ENCODE measurements around the gene BST1. TPM values are rescaled to one million over a fixed set of nuclear protein-coding genes. Genes with fewer than 3 reads are reported as not detected.

Gene BST1
- total RNA-seq, 1 donor from 2014 or later, result 49.0 TPM

DNA sequence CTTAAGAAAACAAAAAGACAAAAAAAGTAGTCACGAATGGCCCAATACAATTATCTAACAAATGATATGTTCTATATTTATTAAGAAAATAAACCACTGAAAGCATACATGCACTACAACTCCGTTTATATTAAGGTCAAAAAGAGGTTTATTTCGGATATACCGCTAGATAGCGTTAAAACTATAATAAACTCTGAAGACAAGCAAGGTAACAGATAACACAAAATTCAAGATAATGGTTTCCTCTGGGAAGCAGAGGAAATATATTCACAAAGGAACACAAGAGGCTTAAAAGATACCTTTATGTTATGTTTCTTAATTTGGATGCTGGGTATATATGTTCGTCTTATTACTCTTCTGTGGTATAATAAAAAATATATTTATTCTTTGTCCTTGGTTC is 26.0 kb upstream of the BST1 start:
- no peak for DNase-seq

- DNase-seq, result peak; percentile 69
Observed at GRCh38 chr4:15677507-15677988, 25.3 kb upstream of the BST1 start.

GRCh38 chr4:15681067-15681371 is 21.8 kb upstream of the BST1 start:
- no peak for DNase-seq

- peak; percentile 99 for DNase-seq
Observed at GRCh38 chr4:15681372-15682241, 21.3 kb upstream of the BST1 start, which contains the start of gene FAM200B. TSS of gene FAM200B (plus strand) at chr4:15681827. CDS start at chr4:15686978, 5,151 bp downstream.

- peak; percentile 36 for DNase-seq
Observed at GRCh38 chr4:15682242-15683142, 20.4 kb upstream of the BST1 start.

- peak; percentile 28 for DNase-seq
Observed at GRCh38 chr4:15683143-15683495, 19.7 kb upstream of the BST1 start.

- no peak for DNase-seq
Observed at GRCh38 chr4:15684498-15684897, 18.4 kb upstream of the BST1 start.

DNA sequence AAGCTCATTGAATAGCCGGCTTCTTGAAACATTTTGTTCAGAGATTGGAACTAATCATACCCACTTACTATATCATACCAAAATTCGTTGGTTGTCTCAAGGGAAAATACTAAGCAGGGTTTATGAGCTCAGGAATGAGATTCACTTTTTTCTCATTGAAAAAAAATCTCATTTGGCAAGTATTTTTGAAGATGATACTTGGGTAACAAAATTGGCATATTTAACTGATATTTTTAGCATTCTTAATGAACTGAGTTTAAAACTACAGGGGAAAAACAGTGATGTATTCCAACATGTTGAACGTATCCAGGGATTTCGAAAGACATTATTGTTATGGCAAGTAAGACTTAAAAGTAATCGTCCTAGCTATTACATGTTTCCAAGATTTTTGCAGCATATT is 14.8 kb upstream of the BST1 start:
- no peak for DNase-seq

DNA sequence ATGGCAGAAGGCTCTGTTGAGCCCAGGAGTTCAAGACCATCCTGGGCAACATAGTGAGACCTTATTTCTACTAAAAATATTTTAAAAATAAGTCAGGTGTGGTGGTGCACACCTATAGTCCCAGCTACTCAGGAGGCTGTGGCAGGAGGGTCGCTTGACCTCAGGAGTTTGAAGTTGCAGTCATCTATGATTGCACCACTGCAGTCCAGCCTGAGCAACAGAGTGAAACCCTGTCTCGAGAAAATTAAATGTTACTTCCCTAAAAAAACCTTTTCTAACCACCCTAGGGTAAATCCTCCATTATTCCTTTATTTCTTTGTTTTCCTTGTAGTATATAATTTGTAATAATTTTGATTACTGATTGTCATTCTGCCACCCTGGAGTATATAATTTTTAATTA is 13.3 kb upstream of the BST1 start:
- DNase-seq, result no peak

DNA sequence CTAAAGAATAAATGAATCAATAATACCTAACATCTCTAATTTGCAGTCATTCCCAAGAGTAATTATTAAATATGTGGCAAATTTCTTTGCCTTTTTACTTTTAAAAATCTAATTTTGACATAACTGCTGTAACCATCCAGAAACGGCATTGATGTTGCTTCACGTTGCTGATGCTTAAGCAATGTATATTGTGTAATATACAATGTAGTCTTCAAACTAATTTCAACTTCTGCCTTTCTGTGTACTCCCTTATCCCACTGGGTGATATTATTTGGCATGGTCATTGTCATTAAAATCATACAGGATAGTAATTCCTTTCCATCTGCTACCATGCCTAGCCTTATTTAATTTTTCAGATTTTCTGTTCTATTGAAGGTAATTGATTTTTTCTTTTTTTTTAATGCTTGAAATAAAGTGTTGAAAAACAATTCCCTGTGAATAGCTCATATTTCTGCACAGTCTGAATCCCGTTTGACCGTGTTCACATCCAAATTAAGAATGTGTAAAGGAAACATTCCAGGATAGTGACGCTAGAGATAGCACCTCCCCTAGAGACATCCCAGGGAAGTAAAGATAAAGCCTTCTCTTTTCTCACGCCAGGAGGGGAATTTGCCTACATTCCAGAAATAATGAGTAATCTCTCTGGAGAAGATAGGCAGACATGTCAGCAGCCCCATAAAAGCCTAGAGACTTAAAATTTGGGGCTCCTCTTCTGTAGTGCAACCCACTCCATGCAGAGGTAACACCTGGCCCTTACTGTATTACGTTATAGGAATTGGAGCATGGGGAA is 12.7 kb upstream of the BST1 start:
- peak; percentile 94 for DNase-seq

GRCh38 chr4:15691346-15692135 is 11.3 kb upstream of the BST1 start:
- DNase-seq, result peak; percentile 64

DNA sequence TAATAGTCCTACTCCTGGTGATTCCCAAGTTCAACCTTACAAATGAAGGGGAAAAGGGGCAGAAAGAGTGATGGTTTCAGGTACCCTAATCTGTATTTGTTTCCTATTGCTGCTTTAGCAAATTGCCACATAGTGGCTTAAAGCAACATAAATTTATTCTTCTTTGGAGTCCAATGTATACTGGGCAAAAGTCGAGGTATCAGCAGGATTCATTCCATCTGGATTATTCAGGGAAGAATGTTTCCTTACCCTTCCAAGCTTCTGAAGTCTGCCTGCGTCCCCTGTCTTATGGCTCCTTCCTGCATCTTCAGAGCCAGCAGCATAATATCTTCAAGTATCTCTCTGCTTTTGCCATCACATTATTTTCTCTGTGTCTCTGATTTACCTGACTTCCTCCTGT is 10.3 kb upstream of the BST1 start:
- no peak for DNase-seq

GRCh38 chr4:15694431-15694830 is 8.4 kb upstream of the BST1 start:
- DNase-seq, result no peak

GRCh38 chr4:15695240-15695699 is 7.6 kb upstream of the BST1 start:
- DNase-seq, result peak; percentile 72

DNA sequence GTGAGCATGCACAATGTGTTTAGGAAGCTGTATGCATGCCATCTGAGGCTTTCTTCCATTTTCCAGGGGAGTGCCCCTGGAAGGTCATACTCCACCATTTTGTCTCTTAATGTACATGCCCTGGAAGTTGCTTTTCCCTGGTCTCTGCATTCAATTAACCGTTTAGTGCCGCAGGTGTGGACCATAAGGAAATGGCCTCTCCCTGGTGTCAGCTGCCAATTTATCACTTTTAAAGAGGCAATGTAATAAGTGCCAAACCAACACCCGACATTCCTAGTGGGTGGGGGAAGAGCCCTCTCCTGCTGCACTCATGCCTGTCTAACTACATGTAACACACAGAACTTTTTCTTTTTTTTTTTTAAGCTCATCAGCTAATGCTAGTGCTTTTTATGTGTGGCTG is 7.1 kb upstream of the BST1 start:
- no peak for DNase-seq

- DNase-seq, result no peak
Observed at GRCh38 chr4:15696866-15697265, 6.0 kb upstream of the BST1 start.

DNA sequence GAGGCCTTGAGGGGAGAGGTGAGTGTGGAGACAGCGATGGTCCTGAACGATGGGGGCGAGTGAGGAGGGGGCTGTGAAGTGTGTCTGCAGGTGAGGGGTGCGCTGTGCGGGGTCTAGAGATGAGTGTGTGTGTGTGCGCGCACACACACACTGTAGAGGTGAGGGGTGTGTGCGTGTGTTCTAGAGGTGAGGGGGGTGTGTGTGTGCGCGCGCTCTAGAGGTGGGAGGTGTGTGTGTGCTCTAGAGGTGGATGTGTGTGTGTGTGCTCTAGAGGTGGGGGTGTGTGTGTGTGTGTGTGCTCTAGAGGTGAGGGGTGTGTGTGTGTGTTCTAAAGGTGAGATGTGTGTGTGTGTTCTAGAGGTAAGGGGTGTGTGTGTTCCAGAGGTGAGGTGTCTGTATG is 574 bp downstream of the BST1 start:
- DNase-seq, result no peak

- DNase-seq, result no peak
Observed at GRCh38 chr4:15704129-15704528, 1.3 kb downstream of the BST1 start.

- no peak for DNase-seq
Observed at GRCh38 chr4:15706646-15707362, 3.9 kb downstream of the BST1 start.

DNA sequence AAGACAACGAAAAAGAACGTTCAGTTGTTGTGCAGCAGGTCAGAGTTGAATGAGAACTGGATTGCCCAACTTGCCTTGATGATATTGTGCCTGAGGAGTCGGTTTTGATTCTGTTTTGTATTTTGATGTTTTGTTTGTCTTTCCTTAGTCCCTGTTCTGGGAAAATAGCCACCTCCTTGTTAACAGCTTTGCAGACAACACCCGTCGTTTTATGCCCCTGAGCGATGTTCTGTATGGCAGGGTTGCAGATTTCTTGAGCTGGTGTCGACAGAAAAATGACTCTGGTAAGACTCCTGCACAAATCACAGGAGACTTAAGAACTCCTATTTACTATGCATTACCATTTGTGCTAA is 4.5 kb downstream of the BST1 start:
- DNase-seq, result no peak

DNA sequence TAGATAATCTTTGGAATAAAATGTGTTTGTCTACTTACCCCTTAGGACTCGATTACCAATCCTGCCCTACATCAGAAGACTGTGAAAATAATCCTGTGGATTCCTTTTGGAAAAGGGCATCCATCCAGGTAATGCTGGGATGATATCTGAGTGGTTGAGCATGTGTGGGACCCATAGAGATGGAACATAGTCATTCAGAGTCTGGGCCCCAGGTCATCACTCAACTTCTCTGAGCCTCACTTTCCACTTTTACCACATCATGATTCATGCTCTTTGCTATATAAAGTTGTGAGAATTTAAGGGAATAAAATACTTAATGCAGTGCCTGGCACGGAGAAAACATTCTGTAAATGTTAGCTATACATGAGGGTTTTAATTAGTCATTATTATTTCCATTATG is 8.9 kb downstream of the BST1 start:
- no peak for DNase-seq

Data from dermis blood vessel endothelial cell (primary cell).